ENCODE measurements around the gene REL.

GRCh38 chr2:60888853-60889252 lies 7.5 kb downstream of the REL start:
- no peak for TF ChIP-seq SMC3 (IDR thresholded peaks at IDR 0.05; ENCODE audit: low read depth, low read length)
- no peak for TF ChIP-seq CTCF (IDR thresholded peaks at IDR 0.05)
- TF ChIP-seq POLR2AphosphoS5 (IDR thresholded peaks at IDR 0.05; ENCODE audit: low read depth, low read length), result no peak
- TF ChIP-seq SIN3A (IDR thresholded peaks at IDR 0.05; ENCODE audit: borderline replicate concordance, low read depth, low read length), result no peak
- no peak for TF ChIP-seq CHD2 (IDR thresholded peaks at IDR 0.05; ENCODE audit: low read length, partially characterized antibody)
- TF ChIP-seq JUND (IDR thresholded peaks at IDR 0.05), result no peak
- TF ChIP-seq EZH2phosphoT487 (IDR thresholded peaks at IDR 0.05; ENCODE audit: borderline replicate concordance, low read depth), result no peak
- no peak for TF ChIP-seq PBX3 (IDR thresholded peaks at IDR 0.05)
- no peak for TF ChIP-seq USF1 (IDR thresholded peaks at IDR 0.05; ENCODE audit: borderline replicate concordance, low read depth)

Measured in SK-N-SH (cell line).